Neural cell (in vitro differentiated cells): ENCODE data around the gene SUMO1.

Source experiments
- CTCF ChIP-seq: fragments of 450-650 bp; IDR thresholded peaks from 2 replicates; pipeline ENCODE4 v1.5.1; 2014; ENCODE audit warnings: antibody characterized with exemption, mild to moderate bottlenecking, moderate library complexity; ENCODE audit not compliant: poor library complexity, severe bottlenecking
- EP300 ChIP-seq: fragments of 450-650 bp; conservative IDR thresholded peaks from 2 replicates; pipeline ENCODE4 v1.6.1; 2014; ENCODE audit warnings: antibody characterized with exemption, mild to moderate bottlenecking, moderate library complexity; ENCODE audit not compliant: poor library complexity, severe bottlenecking
- EZH2 ChIP-seq: fragments of 200-600, 300-800 bp; shearing (Covaris generic), sonication (generic); IDR thresholded peaks from 2 replicates; pipeline ENCODE4 v1.6.1; 2014; ENCODE audit warnings: antibody characterized with exemption, low read length, borderline replicate concordance, mild to moderate bottlenecking; ENCODE audit not compliant: insufficient read depth, poor library complexity, severe bottlenecking
- MXI1 ChIP-seq: fragments of 450-650 bp; conservative IDR thresholded peaks from 2 replicates; pipeline ENCODE4 v1.6.1; 2014; ENCODE audit warnings: antibody characterized with exemption, mild to moderate bottlenecking; ENCODE audit not compliant: poor library complexity, severe bottlenecking
- POLR2AphosphoS5 ChIP-seq: IDR thresholded peaks from 2 replicates; pipeline ENCODE4 v1.6.1; 2012
- SMC3 ChIP-seq: fragments of 450-650 bp; conservative IDR thresholded peaks from 2 replicates; pipeline ENCODE4 v1.6.1; 2014; ENCODE audit warnings: antibody characterized with exemption, mild to moderate bottlenecking, moderate library complexity; ENCODE audit not compliant: poor library complexity
- TAF1 ChIP-seq: IDR thresholded peaks from 2 replicates; pipeline ENCODE4 v1.6.1; 2012; ENCODE audit warnings: low read depth

DNA sequence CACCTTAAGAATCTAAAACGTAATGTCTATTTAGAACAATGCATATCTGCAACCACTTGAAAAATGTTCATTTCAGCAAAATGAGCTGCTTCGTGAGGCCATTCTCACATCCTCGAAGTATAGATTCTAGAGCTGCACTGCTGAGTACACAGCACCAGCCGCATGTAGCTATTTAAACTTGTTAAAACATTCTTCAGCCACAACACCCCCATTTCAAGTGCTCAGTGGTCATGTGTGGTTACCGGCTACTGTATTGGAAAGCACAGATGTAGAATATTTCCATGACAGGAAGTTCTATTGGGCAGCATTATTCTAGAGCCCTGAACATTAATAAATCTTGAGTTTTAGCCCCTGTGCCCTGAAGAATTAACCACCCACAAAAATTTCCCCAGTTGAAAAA is 35.0 kb downstream of the SUMO1 start:
- TF ChIP-seq CTCF: no peak
- no peak for TF ChIP-seq TAF1
- no peak for TF ChIP-seq EP300
- no peak for TF ChIP-seq SMC3
- TF ChIP-seq EZH2: no peak
- no peak for TF ChIP-seq POLR2AphosphoS5
- no peak for TF ChIP-seq MXI1
